Subcutaneous adipose tissue (tissue), 4 donors: ENCODE results near the gene NR0B1. TPM values are rescaled to one million over a fixed set of nuclear protein-coding genes. Genes with fewer than 3 reads are reported as not detected.

ENCODE experiments used
- CTCF ChIP-seq: fragments of 450-650 bp; IDR thresholded peaks from one replicate; pipeline ENCODE4 v1.5.1; 2016; ENCODE audit warnings: low read depth, mild to moderate bottlenecking, control low read depth, antibody characterized with exemption, moderate library complexity
- total RNA-seq, 4 donors: library from RNA; depleted of rRNA; stranded (reverse); fragments of >200 nt; gene quantifications; one replicate each; pipeline ENCODE4 v1.1.0, GENCODE V29; 2016

NR0B1 gene
- total RNA-seq, 4 donors from 2014 or later: 0.34 TPM; not detected in 3

- no peak for TF ChIP-seq CTCF
Observed at GRCh38 chrX:30301208-30301607, 8.0 kb downstream of the NR0B1 start.

- no peak for TF ChIP-seq CTCF
Observed at GRCh38 chrX:30296408-30297254, 12.6 kb downstream of the NR0B1 start.

DNA sequence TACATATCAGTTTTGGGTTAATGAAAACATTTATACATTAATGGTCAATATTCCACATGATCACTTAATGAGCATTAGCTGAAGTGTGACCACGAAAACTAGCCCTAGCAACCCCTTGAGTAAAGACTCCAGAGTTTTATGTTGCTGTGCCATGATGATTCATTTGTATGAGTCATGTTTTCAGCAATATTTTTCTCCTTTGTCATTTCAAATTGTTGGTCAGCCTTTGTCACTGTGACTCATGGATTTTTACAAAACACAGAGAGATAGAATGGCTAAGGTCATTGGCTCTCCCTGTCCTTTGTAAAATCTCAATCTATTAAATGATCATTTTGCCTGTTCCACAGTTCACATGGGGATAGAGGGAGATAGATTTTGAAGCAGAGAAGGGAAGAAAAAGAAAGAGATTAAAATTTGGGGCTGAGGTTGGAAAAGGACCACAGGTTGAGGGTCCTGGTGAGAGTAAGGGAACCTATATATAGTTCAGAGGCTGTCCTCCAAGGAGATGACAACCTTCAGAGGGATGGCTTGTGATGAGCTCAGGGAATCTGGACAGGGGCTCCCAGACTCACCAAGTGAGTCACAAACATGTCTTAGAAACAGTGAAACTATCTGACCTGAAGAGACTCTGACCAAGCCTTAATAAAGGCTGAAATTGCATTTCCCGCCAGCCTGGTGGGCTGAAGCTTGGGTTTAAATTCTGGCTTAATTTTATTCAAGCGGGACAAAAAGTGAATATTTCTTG is 25.6 kb downstream of the NR0B1 start:
- no peak for TF ChIP-seq CTCF

- TF ChIP-seq CTCF: no peak
Observed at GRCh38 chrX:30282527-30282926, 26.7 kb downstream of the NR0B1 start.

- TF ChIP-seq CTCF: no peak
Observed at GRCh38 chrX:30280428-30280827, 28.8 kb downstream of the NR0B1 start.

DNA sequence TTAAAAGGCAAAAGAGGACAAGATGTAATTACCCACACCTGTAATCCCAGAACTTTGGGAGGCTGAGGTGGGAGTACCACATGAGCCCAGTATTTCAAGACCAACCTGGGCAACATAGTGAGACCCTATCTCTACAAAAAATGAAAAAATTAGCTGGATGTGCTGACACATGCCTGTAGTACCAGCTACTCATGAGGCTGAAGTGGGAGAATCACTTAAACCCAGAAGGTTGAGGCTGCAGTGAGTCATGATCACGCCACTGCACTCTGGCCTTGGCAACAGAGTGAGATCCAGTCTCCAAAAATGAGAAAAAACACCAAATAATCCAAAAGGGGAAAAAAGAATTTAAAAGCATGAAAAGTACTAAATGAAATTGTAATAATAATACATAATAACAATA is 30.8 kb downstream of the NR0B1 start:
- TF ChIP-seq CTCF: no peak

DNA sequence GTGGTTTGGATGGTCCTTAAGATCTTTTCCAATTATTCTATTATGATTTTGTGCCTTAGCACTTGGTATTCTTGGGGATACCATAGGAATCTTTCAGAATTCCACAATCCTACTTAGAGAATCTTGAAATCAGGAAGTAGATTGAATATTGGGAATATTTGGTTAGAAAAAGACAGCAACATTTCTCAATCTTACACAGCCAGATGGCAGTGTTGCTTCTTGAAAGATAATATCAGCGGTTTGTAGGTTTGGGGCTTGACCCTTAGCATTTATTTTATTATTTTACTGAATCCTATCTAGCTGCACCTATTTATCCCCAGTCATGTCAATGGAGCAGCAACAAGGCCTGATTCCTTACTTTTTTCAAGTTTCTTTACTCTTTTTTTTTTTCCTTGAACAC is 33.7 kb downstream of the NR0B1 start:
- TF ChIP-seq CTCF: no peak
